ENCODE results near the gene KLF15. TPM values are rescaled to one million over a fixed set of nuclear protein-coding genes. Genes with fewer than 3 reads are reported as not detected.

The KLF15 gene
- total RNA-seq, 4 donors from 2014 or later = 9.6 to 31.3 (median 19.2) TPM

DNA sequence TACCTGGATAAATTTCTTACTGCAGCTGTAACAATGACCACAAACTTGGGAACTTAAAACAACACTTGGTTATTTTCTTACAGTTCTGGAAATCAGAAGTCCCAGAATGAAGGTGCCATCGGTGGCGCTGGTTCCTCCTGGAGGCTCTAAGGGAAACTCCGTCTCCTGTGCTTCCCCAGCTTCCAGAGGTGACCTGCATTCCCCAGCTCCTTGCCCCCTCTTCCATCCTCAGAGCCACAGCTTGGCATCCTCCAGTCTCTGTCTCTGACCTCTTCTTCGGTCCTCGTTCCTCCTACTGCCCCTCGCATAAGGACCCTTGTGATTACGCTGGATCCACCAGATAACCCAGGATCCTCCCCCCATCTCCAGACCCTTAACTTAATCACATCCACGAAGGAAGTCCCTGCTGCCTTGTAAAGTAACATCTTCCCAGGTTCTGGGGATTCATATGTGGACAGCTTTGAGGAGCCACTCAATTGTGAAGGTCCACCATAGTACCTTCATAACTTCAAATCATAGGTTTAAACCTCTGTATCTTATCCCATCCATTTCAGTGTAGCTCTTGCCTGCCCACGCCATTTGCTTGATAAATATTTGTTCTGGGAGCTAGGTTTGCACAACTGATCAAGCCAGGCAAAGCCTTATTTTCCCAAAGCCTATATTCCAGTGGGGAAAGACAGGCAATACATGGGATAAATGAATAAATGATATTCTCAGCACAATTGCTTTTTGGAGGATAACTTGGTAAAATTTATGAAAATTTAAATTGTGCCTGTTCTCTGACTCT lies 34.8 kb downstream of the KLF15 start:
- intact Hi-C loops (cut with DNase I; ENCODE audit: low total_unique reads) = no loop called here
- WGBS, 2 donors = 74 to 80% methylated on average over 9 of the region's 9 CpGs
- TF ChIP-seq, protein P1, sequence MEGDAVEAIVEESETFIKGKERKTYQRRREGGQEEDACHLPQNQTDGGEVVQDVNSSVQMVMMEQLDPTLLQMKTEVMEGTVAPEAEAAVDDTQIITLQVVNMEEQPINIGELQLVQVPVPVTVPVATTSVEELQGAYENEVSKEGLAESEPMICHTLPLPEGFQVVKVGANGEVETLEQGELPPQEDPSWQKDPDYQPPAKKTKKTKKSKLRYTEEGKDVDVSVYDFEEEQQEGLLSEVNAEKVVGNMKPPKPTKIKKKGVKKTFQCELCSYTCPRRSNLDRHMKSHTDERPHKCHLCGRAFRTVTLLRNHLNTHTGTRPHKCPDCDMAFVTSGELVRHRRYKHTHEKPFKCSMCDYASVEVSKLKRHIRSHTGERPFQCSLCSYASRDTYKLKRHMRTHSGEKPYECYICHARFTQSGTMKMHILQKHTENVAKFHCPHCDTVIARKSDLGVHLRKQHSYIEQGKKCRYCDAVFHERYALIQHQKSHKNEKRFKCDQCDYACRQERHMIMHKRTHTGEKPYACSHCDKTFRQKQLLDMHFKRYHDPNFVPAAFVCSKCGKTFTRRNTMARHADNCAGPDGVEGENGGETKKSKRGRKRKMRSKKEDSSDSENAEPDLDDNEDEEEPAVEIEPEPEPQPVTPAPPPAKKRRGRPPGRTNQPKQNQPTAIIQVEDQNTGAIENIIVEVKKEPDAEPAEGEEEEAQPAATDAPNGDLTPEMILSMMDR (IDR thresholded peaks at IDR 0.05) = no peak
- no peak for TF ChIP-seq POLR2A (IDR thresholded peaks at IDR 0.05)
- DNase-seq (ENCODE audit: low spot score in 2 of 2) = peak; percentile 3 to 20
- no peak overlapping the region for H3K4me3 ChIP-seq (ENCODE audit: low read depth, poor library complexity, severe bottlenecking)

DNA sequence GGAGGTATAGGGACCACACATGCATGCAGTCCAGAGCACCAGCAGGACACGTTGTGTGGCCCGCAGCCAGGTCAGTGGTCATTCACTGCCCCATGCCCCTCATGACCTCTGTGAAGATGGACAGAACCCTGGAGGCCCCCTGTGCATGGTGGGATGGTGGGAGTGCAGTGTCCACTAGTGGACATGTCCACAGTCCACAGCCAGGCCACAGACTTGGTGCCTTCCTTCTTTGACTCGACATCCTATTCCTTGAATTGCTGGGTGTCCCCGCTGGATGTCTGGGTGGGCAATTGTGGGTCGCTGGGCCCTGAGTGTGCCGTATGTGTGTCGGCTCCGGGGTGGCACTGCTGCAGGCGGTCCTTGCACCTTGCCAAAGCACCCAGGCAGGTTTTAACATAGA lies 35.7 kb downstream of the KLF15 start:
- H3K4me3 ChIP-seq (ENCODE audit: low read depth, poor library complexity, severe bottlenecking) = no peak overlapping the region
- intact Hi-C loops (cut with DNase I; ENCODE audit: low total_unique reads) = no loop called here
- WGBS, 2 donors = 85 to 86% methylated on average over 7 to 9 of the region's 9 CpGs
- DNase-seq (ENCODE audit: low spot score in 2 of 2) = peak; percentile 8 to 68
- TF ChIP-seq POLR2A (IDR thresholded peaks at IDR 0.05) = no peak
- TF ChIP-seq, protein P1 (IDR thresholded peaks at IDR 0.05) = no peak

DNA sequence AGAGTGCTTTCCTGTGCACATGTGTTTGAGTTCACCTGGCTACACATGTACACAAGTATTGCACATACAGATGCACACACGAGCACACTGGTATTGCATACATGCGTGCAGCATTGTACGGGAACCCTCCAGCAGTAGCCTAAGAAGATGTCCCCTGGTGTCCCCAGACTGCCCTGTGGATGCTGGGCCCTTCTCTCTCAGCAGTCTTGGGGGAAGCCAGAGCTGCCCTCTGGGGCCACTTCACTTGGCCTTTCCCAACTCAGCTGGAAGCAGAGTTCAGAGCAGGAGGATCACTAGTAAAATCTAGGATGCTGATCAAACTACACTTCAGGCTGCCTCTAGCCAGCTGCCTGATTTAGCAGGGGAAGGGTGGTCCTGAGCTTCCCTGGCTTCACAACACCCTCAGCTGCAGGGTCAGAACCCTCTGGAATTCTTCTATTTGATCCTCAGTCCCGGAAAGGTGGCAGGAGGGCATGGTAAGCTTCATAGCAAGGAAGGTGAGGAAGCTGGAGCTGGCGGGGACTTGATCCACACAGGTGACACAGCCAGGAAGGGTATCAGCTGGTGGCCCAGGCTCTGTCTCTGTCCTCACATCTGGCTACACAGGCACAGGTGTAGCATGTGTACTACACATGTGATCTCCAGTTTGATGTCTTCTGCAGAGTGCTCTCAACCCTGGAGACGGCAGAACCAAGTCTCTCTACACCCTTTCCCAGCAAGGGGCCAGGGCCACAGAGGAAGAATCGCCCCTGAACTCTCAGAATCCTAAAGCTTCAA lies 36.5 kb downstream of the KLF15 start:
- intact Hi-C loops (cut with DNase I; ENCODE audit: low total_unique reads) = no loop called here
- TF ChIP-seq, protein P1 (IDR thresholded peaks at IDR 0.05) = no peak
- no peak for TF ChIP-seq POLR2A (IDR thresholded peaks at IDR 0.05)
- WGBS, 2 donors = 84 to 88% methylated on average over 7 of the region's 7 CpGs
- DNase-seq (ENCODE audit: low spot score in 2 of 2) = peak; percentile 4 to 59
- no peak overlapping the region for H3K4me3 ChIP-seq (ENCODE audit: low read depth, poor library complexity, severe bottlenecking)

DNA sequence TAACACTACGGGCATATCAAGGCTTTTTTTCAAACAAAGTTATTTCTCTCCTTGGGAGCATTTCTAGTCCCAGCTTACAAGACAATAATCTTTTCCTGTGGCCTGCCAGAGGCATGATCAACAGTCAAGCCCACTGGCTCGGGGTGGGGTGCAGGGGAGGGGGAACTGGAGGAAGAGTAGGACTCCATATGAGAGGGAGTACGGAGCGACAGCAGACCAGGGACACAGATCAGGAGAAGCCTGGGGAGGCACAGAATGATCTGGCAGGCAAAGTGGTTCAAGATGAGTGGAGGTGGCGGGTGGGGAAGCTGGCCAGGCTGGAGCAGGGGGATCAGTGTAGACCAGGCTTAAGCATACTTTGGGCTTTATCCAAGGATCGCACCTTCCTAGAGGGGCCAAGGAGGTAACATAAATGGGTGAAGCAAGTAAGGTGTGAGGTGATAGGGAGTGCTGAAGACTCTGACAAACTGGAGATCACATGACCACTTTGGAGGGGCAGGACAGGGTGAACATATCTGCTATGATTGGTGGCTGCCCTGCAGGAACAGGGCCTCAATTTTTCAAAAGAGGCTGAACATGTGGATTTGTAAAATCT lies 37.4 kb downstream of the KLF15 start:
- WGBS, 2 donors = 64 to 70% methylated on average over 6 of the region's 6 CpGs
- H3K4me3 ChIP-seq (ENCODE audit: low read depth, poor library complexity, severe bottlenecking) = no peak overlapping the region
- intact Hi-C loops (cut with DNase I; ENCODE audit: low total_unique reads) = no loop called here
- TF ChIP-seq, protein P1 (IDR thresholded peaks at IDR 0.05) = no peak
- TF ChIP-seq POLR2A (IDR thresholded peaks at IDR 0.05) = no peak
- peak; percentile 2 to 69 for DNase-seq (ENCODE audit: low spot score in 2 of 2)

DNA sequence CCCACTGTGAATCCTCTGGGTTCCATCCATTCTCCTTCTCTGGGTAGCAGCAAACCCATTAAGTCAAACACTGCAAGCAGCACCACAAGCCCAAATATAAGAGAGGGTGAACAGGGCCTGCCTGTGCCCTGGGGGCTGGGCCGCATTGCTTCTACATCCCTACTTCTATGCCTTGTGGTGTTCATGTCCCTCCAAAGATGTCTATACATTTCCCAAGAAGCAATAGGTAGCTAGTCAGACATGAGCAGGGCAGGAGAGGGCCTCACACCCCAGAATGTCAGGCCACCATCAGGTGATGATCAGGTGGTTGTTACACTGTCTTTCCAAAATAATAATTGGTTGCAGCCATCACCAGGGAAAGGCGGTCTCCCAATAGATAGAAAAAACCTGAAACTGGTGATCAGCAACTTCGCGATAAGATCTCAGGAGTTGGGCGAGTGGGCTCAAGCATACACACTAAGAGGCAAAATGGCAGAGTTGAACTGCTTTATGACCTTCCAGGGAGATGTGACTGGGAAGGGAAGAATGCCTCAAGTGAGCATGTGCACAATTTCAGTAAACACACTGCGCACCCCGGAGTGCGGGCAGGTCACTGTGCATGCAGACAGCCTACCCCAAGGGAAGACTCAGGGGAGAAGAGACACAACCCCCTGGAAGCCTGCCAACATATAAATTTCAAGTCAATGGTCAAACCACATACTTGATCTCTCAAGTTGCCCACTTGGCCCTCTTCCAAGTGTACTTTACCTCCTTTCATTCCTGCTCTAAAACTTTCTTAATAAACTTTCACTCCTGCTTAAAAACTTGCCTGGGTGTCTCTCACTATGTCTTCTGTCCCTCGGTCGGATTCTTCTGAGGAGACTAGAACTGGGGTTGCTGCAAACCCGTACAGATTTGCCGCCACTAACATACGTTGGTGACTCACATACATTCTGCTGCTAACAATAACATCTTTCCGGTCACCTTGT lies 39.9 kb downstream of the KLF15 start:
- peak; percentile 5 to 32 for DNase-seq (ENCODE audit: low spot score in 2 of 2)
- TF ChIP-seq, protein P1 (IDR thresholded peaks at IDR 0.05) = no peak
- no peak for TF ChIP-seq POLR2A (IDR thresholded peaks at IDR 0.05)
- intact Hi-C loops (cut with DNase I; ENCODE audit: low total_unique reads) = no loop called here
- no peak overlapping the region for H3K4me3 ChIP-seq (ENCODE audit: low read depth, poor library complexity, severe bottlenecking)
- 93 to 94% methylated on average over 14 of the region's 14 CpGs for WGBS, 2 donors

Measured in lower leg skin (tissue), 4 donors.